HG03571 (cell line): ENCODE results near the gene ZFAND3.
"Not testable (repeated sequence)": the region's sequence is repeated elsewhere in the genome, so short reads cannot be mapped to it uniquely, and the experiment has no call there.

Source experiments
- ATAC-seq: cut with Tn5 transposase; IDR thresholded peaks from one replicate; pipeline ENCODE4 v1.9.1; 2021; ENCODE audit not compliant: unreplicated experiment

ZFAND3 gene

DNA sequence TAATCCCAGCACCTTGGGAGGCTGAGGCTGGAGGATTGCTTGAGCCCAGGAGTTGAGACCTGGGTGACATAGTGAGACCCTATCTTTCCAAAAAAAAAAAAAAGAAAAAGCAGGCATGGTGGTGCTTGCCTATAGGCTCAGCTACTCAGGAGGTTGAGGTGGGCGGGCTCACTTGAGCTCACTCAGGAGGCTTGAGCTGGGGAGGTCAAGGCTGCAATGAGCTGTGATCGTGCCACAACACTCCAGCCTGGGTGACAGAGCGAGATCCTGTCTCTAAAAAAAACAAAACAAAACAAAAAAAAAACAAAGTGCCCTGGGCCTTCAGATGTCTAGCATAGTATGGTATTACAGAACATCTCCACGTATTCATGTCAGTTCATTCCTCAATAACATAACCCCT lies 42.9 kb downstream of the ZFAND3 start:
- ATAC-seq: no peak

DNA sequence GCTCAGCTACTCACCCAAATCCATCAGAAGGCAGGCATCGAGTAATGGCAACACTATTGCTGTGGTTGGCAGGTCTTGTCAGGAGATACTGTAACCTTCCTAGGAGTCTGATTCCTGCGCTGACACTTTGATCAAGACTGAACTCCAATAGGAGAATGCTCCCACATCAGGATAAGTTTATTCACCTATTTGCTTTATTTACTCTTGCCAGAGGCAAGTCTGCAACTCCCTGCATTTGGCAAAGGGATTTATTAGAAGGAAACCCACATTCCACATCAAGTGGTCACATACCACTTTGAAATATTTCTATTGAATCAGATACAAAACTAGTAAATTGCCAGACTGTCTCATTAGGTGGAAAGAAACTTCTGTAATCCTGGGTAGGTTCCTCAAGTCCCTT lies 43.5 kb downstream of the ZFAND3 start:
- no peak for ATAC-seq

DNA sequence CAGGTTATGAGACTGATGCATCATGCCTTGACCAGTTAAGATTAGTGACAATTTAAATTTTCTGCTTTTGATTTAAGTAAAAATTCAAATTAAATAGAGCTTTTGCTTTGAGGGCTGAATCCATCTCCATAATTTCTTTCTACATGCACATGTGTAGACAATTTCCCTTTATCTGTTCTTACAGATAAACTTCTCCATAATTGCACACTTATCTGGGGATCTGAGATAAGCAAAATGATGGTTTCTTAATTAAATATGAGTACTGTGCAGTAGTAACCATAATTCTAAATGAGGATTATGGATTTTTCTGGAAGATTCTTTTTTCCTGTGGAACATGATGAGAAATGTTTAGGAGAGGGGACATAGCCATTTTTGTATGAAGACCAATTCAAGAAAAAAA lies 44.7 kb downstream of the ZFAND3 start:
- ATAC-seq: no peak

DNA sequence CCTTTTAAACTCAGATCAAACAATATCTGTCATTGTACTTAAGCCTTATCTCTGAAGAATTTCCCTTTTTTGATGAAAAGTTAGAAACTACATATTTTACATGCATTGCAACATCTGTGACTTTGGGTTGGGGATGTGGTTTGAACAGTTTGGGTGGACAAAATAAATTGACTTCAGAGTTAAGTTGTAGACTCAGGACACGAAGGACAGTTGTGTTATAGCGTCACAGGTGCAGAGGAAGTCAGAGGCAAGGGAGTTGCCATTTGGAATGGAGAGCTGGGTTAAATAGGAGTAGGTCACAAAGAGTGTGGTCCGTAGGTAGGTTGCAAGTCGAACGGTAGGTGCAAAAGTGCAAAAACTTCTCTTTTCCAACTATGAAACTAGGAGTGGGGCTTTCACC lies 46.0 kb downstream of the ZFAND3 start:
- no peak for ATAC-seq

DNA sequence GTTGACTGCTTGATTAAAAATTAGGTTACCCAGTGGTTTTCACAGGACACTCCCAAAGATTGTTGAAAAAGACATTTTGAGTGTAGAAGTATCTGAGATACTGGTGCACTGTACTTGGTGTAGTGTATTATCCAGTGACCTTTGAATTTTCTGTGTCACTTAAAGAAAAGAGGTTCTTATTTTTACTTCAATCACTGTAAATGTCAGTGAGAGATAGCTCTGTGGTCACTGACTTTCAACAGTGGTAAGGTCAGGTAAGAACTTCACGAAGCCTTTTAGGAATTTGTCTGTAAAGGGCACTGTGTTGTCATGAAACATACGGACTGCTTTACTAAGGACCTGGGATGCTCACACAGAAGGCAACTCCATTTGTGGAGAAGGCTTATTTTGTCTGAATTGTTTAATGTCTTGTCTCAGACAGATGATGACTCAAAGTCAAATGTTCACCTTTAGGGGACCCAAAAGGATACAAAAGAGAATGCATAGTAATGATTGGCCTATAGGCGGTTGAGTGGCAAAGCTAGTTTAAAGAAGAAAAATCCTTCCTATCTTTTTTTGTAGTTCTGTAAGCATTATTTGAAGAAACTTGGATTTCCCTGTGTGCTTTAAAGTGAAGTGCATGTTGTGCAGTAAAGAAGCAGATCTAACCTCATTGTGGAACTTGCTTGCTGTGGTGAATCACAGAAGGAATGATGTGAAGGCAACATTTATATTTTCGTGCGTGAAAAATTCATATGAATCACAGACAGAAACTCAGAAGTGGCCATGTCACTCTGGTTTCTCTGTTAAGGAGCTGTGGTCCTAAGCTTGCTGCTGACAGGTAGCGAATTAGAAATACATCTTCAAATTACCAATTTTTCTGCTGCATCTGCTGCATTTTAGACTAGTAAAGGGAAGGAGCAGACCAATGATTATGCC lies 47.3 kb downstream of the ZFAND3 start:
- ATAC-seq: no peak

DNA sequence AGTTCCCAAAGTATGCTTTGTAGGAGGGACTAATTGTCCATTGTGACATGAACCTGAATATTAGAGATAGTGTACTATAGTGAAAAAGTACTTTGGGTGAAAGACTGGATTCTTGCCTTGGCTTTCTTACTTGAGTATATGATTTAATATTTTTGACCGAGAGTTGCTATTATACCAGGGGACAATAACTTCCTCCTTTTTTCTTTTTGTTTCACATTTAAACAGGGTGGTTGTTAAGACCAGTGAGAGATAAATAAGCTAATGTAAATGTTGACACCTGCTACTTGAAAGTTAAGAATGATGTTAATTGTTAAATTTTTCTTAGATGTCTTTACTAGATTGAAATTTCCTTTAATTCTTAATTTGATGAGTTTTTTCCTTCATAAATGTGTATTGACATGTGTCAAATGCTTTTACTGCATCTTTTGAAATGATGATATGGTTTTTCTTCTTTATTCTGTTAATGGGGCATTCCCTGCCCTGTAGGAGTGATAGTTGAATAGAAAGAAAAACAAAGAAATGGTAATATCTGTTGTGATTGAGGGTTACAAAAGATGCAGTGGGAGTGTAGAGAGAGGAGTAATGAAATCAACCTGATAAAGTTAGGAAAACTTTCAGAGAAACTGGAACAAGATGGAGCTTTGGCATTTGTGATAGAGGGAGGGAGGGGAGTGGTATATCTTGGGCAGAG lies 48.4 kb downstream of the ZFAND3 start:
- ATAC-seq: peak; percentile 63

DNA sequence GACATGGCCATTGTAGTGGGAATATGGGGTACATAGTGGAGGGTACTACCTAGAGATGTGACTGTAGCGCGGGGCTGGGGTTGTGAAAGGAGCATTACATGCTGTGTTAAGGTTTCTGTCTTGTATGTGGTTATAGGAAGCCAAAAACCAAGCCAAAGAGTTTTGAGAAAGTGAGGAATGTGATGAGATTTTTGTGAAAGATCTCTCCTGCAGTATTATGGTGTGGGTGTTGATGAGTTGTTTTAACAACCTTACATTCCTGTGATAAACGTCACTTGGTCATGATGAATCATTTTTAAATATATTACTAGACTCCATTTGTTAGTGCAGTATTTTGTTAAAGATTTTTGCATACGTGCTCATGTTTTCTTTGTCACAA lies 48.9 kb downstream of the ZFAND3 start:
- ATAC-seq: no peak

DNA sequence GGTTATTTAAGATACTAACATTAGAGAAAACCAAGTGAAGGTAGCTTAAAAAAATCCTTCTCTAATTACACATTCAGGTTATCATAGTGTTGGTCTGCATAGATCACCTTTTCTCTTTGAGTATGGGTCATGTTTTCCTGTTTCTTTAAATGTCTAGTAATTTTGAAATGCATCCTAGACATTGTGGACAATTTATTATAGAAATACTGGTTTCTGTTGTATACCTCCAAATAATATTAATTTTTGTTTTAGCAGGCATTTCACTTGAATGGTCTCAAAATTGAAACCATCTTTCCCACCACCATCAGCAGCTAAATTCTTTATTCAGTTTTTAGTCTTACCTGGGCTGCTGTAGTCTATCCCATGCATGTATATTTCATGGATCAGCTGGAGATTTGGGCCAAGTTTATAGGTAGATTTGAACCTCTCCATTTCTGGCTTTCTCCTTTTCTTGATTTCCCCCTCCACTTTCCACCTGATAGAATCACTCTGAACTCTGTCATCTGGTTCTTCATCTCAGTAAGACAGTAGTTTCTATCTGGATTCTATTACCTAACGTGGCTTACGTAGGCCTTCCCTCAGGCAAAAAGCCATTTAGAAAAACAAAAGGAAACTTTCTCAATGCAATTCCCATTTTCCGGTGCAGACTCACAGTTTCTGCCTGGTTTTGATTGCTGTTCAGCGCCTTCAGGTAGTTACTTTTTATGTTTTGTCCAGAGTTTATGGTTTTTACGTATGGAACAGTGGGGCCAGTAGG lies 52.3 kb downstream of the ZFAND3 start:
- ATAC-seq: no peak

DNA sequence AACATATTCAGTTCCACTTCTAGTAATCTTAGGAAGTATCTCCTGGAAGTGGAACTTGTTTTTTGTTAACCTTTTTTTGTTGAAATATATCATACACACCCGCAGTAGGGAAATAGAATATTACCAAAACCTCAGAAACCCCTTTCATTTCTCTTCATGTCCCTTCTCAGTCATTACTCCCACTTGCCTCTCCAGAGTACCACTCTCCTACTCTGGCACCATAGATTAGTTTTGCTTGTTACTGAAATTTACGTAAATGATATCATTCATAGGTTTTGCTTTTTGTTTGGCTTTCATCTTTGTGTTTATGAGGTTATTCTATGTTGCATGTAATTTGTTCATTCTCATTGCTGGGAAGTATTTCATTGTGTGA lies 52.8 kb downstream of the ZFAND3 start:
- ATAC-seq: no peak

DNA sequence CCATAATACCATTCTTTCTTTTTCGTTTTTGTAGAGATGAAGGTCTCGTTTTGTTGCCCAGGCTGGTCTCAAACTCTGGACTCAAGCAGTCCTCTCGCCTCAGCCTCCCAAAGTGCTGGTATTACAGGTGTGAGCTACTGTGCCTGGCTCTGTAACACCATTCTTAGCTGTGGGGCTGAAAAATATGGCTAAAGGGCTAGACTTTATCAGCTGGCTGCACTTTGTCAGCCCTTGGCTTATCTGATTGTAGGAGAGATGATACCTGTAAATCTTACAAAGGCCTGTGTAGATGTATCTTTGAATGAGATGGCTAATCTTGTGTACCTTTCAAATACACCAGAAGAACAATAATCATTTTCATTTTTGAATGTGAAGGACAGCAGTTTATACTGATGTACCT lies 55.2 kb downstream of the ZFAND3 start:
- no peak for ATAC-seq

DNA sequence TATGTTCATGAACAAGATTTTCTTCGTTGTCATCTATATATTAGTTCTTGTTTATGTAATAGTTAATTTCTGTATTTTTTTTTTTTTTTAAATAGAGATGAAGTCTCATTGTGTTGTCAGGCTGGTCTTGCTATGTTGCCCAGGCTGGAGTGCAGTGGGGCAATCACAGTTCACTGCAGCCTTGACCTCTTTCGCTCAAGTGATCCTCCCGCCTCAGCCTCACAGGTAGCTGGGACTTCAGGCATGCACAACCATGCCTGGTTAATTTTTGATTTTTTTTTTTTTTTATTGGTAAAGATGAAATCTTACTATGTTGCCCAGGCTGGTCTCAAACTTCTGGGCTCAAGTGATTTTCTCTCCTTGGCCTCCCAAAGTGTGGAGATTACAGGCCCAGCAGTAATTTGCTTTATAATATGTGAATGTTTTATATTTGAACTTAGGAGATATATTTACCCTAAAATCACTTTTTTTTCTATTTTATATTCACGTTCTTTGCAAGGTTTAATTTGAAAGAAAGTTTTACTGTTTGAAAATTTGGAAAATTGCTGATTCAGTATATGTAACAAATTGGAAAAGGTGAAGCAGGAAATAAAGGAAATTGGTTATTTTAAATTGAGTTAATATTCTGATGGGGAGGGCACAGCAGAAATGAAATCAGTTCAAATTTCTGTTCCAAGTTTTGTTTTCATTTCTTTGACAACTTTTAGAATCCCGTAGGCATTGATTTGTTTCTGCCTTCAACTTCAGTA lies 56.2 kb downstream of the ZFAND3 start:
- no peak for ATAC-seq

DNA sequence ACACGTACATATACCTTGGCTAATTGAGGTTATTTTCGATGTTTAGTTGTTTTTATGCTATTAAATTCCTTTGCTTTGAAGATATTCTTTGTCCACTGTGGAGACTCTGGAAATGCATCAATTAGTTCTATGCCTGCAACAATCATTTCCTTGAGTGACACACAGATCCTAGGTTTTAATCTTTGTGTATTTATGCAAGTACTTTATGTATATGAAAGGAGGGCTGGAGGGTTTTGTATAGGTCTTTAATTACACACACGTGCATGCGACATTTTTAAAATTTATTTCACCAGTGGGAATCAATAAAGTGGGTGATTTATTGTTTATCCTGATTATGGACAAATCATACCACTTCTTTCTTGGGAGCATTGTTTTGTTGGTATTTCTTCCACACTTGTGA lies 57.3 kb downstream of the ZFAND3 start:
- ATAC-seq: no peak

DNA sequence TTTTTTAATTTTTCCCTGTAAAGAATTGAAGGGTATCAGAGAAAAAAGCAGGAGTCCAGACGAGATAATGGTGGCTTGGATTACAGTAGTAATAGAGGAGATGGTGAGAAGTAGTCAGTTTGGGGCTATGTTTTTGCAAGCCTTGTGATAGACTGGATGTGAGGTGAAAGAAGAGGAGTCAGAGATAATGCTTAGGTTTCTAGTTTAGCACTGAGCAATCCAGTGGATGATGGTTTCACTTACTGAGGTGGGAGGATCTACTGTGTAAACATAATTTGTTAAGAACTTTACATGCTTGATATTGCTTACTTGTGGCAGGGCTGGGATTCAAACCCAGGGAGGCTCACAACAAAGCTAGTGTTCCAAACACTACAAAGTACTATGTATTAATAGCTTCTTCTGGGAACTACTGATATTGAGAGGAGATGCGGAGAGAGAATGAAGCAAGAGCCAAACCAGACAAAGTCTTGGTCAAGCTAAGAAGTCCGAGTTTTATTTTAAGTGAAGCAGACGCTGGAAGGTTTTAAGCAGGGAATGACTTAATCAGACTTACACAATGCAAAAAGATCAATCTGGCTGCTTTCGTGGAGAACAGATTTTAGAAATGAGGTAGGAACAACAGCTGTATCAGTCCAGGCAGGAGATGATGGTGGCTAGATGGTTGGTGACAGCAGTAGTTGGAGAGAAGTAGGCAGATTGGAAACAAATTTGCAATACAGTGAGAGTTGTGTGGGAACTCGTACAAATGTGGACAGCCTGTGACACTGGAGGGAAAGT lies 58.0 kb downstream of the ZFAND3 start:
- ATAC-seq: no peak

DNA sequence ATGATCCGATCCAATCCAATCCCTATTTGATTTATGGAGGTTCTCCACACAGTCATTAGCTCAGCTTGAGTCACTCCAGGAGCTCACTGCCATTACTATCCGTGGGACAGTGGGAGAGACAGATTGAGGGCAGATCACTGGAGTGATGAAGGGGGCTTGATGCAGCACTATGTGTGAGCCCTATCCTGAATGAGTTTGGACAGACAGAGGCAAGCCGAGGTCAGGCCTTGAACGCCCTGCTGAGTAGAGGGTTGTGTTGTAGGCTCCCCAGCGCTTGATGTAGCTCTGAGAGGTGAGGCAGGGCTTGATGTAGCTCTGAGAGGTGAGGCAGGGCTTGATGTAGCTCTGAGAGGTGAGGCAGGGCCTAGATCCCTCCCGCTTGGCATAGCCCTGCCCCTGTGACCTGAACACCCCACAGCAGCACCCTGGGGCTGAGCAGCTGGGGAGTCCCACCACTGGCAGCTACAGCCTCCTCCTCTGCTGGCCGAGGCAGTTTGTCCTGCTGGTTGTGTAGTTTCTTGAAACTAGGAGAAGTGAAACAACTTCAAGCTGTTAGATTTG lies 58.7 kb downstream of the ZFAND3 start:
- ATAC-seq: no peak

DNA sequence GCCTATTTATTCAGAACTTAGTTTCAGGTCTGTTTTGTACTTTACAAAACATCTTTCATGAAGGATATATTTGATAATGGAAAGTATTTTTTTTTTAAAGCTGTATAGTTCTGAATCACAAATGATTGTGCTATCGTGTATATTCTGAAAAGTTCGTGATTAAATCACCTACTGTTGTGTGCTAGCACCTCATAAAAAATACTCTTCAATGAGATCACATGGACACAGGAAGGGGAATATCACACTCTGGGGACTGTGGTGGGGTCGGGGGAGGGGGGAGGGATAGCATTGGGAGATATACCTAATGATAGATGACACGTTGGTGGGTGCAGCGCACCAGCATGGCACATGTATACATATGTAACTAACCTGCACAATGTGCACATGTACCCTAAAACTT lies 61.1 kb downstream of the ZFAND3 start:
- ATAC-seq: not testable (repeated sequence)

DNA sequence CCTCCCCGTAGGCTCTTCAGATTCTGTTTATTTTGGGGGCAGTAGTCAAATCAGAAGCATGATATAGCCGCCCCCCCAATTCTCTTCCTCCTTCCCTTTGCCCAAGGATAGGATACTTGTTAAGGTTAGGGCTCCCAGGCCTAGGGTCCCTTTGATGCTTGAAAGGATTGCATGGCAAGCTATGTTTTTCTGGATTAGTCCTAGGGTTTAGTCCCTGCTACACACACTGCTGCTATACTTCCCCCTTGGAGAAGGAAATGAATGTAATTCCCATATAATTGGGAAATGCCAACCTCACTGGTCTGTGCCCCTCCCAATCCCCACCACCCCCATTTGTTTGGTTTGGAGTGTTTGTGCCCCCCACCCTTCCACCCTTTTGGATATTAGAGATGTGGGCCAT lies 62.8 kb downstream of the ZFAND3 start:
- ATAC-seq: no peak

DNA sequence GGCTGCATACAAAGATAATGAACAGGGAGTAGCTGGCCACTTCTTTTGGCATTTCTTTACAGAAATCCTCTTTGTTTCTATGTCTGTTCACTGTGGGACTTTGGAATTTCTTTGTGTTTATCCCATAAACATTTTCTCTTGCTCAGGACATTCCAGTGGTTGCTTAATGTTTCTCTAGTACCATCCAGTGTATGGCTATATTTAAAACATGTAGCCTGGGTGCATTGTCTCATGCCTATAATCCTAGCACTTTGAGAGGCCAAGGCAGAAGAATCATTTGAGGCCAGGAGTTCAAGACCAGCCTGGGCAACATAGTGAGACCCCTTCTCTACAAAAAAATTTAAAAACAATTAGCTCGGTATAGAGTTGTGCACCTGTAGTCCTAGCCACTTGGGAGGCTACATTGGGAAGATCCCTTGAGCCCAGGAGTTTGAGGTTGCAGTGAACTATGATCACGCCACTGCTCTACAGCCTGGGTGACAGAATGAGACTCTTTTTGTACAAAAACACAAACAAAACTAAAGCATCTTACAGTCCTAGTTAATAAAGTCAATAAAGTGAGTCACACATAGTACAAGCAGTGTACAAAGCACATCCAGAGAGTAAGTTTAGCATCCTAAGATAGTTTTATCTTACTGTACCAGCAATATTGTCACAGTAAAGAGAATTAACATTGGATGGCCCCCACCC lies 63.3 kb downstream of the ZFAND3 start:
- no peak for ATAC-seq

DNA sequence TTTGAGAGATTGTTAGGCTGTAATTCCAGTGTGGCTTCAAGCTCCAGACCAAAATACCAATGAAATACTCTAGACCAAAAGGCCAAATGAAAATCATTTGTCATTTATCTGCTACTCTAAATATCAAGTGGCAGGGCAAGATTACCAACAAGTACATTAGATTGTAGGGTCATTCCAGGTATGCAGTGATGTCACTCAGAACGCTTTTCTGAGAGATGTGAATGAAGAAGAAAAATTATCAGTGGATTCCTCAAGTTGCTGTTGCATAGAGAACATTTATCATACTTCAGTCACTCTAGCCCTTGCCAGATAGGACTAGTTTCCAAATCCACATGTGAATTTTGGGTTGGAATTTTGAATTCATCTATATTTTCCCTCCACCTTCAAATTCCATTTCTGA lies 65.0 kb downstream of the ZFAND3 start:
- no peak for ATAC-seq

DNA sequence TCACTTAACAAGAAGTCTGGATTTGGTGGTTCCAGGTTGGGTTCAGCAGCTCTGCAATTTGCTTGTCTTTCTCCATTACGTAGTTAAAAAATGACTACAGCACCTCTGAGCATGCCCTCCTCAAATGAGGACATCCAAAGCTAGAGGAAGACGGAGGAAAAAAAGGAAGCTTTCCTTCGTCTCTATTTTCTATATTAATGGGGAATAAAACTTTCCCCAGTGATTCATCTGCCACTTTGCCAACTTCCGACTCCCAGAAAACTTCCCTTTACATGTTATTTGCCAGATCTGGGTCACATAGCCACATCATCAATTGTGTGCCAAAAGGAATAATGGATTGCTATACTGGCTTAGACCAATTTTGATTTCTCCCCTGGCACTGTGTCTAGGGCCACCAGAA lies 69.5 kb downstream of the ZFAND3 start:
- ATAC-seq: no peak
